ENCODE data around the gene ANAPC13.

DNA sequence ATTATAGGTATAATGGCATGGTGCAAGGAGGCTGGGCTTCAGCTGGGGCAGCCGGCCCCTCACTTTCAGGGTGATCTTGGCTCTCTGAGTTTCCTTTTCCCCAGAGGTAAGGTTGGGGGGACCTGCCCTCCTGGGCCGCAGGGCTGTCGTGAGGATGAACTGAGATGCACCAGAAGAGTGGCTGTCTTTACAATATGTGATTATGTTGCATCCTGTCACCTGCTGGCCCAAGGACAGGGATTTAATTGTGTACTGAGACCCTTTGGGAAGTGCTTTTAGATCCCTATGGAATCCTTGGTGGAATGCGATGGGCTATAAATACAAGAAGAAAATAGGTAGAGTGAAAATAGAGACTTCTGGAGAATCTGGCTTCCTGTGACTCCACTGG, 22.1 kb downstream of the ANAPC13 start:
- TF ChIP-seq CTCF (IDR thresholded peaks at IDR 0.05; ENCODE audit: insufficient read depth, low read length, poor library complexity, severe bottlenecking) = no peak
- TF ChIP-seq EZH2phosphoT487 (conservative IDR thresholded peaks at IDR 0.05; ENCODE audit: low read length) = no peak
